Panc1 (cell line): ENCODE measurements around the gene PALB2.

Experiments used
- POLR2AphosphoS5 ChIP-seq: IDR thresholded peaks from 2 replicates; pipeline ENCODE4 v1.6.1; 2012; ENCODE audit warnings: mild to moderate bottlenecking, low read depth, low read length, moderate library complexity
- SIN3A ChIP-seq: IDR thresholded peaks from 2 replicates; pipeline ENCODE4 v1.6.1; 2012; ENCODE audit warnings: low read depth, mild to moderate bottlenecking, low read length, moderate library complexity, borderline replicate concordance; ENCODE audit not compliant: insufficient read depth
- TF ChIP-seq, protein P1 (sequence below): fragments of 450-650 bp; IDR thresholded peaks from 2 replicates; pipeline ENCODE4 v1.5.1; 2017; ENCODE audit warnings: mild to moderate bottlenecking

DNA sequence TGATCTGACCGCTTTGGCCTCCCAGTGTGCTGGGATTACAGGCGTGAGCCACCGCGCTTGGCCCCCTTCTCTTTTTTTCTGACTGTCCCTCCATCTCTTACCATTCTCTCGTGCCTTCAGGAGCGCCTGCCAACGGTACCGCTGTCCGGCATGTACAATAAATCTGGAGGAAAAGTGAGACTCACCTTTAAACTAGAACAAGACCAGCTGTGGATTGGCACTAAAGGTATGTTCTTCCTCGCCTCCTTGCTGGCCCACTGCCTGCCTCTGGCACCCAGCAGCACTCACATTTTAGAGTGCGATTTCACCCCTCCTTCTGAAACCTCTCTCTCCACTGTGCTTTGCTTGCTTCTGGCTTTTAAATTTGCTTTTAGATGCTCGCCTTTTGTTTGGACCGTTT lies 78.6 kb downstream of the PALB2 start:
- TF ChIP-seq, protein P1, sequence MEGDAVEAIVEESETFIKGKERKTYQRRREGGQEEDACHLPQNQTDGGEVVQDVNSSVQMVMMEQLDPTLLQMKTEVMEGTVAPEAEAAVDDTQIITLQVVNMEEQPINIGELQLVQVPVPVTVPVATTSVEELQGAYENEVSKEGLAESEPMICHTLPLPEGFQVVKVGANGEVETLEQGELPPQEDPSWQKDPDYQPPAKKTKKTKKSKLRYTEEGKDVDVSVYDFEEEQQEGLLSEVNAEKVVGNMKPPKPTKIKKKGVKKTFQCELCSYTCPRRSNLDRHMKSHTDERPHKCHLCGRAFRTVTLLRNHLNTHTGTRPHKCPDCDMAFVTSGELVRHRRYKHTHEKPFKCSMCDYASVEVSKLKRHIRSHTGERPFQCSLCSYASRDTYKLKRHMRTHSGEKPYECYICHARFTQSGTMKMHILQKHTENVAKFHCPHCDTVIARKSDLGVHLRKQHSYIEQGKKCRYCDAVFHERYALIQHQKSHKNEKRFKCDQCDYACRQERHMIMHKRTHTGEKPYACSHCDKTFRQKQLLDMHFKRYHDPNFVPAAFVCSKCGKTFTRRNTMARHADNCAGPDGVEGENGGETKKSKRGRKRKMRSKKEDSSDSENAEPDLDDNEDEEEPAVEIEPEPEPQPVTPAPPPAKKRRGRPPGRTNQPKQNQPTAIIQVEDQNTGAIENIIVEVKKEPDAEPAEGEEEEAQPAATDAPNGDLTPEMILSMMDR = no peak
- TF ChIP-seq POLR2AphosphoS5 = no peak
- no peak for TF ChIP-seq SIN3A
